Activated CD4-positive, alpha-beta T cell treated with anti-CD3 and anti-CD28 coated beads, Interleukin-10, Interleukin-2, amounts not matched to agents 100 ng/mL and 50 ng/mL, durations not matched to agents 16 hours and 8 hours (primary cell): ENCODE measurements around the gene PPP3R1.

Source experiments
- DNase-seq: peaks from one replicate; pipeline ENCODE4 v3.0.0-alpha.2; 2020

The PPP3R1 gene

GRCh38 chr2:68230241-68231060, 21.9 kb downstream of the PPP3R1 start:
- no peak for DNase-seq

DNA sequence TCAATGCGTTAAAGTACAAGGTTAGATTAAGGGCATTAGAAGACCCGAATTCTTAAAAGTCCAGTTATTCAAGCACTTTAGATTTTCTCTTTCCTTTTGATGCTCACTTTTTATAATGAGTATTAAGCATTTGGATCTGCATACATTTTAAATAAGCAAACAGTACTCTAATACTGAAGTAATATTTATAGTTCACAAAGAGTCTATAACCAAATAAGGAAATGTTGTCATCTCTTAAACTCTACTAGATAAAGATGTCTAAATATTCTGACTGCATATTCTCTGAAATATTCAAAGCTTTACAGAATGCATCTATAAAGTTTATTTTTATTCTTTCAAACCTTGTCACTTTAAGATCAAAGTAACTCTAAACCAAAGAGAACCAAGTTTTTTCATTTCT, 25.5 kb downstream of the PPP3R1 start:
- no peak for DNase-seq

- peak; percentile 37 for DNase-seq
Measured at GRCh38 chr2:68225119-68225632, 27.2 kb downstream of the PPP3R1 start.

DNA sequence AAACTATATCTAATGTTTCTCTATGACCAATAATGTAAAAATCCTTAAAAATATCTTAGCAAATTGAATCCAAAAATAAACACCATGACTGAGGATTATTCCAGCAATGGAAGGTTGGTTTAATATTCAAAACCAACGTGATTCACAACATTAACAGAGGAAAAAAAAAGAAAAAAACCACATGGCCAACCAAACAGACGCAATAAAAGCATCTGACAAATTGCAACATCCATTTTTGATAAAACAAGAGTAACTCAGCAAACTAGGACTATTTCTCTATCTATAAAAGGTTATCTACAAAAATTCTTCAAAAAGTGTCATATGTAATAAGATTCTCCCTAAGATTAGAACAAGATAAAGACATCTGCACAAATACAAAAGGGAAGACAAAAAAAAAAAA, 28.9 kb downstream of the PPP3R1 start:
- no peak for DNase-seq

DNA sequence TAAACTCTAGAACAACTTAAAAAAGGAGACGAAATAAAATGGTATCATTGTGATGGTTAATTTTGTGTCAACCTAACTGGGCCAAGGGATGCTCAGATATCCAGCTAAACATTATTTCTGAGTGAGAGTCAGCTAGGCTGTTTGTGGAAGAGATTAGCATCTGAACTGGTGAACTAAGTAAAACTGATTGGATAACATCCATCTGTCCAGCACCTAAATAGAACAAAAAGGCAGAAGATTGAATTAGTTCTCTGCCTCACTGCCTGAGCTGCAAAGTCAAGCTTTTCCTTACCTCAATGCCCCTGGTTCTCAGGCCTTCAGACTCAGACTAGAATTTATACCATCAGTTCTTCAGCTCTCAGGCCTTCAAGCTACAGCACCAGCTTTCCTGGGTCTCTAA, 30.0 kb downstream of the PPP3R1 start:
- no peak for DNase-seq

GRCh38 chr2:68218343-68218901, 33.9 kb downstream of the PPP3R1 start:
- DNase-seq, result no peak

DNA sequence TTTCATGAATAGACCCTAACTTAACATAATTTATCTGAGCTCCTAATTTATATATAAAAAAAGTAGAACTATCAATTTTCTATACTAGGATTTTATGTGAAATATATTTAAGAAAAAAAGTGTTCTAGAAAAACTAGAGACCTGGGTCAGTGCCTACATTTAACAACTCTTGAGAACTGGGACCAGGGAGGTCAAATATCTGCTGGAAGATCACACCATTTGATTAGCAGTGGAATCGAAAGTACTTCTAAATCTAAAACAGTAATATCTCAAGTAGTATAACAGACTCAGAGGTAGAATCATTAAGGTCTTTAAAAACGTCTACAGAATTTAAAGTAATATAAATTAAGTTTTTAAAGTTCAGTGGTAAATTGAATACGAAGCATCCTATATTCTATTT, 34.6 kb downstream of the PPP3R1 start:
- no peak for DNase-seq

DNA sequence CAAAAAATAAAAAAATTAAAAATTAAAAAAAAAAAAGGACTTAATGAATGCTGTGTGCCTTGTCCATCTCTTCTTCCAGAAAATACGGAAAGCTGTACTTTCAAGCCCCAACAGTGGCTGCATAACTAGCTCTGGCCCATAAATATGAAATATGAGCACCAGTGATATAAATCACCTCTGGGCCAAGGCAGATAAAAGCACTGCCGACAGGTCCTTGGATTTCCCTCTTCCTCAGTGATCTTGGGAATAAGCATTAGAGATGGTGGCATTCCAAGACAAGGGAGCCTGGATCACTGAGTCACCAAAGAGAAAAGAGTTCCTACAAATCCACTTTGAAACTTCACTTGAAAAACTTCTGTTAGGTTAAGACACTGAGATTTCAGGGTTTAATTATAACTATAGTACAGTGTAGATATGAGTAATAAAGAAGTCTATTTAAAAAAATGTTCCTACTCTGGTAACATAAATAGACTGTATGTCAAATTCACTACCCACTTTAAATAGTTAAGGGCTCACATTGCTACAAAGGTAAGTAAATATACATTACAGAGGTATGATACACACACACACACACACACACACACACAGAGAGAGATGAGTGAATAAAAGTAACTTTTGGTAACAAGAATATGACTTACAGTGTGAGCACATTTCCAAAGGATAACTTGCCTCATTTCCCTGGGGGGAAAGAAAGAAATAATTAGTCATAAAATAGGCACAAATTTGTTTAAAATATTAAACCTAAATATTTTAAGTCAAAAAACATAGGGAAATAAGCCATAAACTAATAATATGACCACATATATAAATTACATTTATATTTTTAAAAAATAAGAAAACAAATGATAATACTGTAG, 35.6 kb downstream of the PPP3R1 start:
- DNase-seq, result no peak

- DNase-seq, result no peak
Measured at GRCh38 chr2:68214381-68214780, 38.0 kb downstream of the PPP3R1 start.

DNA sequence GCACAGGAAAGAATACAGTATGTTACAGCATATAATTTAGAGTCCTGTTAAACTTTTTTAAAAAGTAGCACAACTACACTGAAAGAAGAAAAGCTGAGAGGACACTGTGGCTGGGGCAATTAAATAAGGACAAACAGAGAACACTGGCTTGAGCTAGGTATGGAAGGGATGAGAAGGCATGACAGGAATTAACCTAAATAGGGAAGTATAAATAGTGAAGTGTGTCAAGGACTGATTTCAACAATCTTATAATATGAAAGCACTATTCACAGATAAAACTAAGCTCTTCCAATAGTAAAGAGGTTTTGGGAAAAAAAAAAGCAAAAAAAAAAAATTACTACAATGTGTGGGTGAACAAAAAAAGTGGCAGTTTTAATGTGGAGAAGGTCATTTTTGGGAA, 45.5 kb downstream of the PPP3R1 start:
- DNase-seq, result no peak

- peak; percentile 89 for DNase-seq
Measured at GRCh38 chr2:68203587-68203986, 48.7 kb downstream of the PPP3R1 start.

GRCh38 chr2:68200157-68200787, 52.1 kb downstream of the PPP3R1 start:
- peak; percentile 20 for DNase-seq

DNA sequence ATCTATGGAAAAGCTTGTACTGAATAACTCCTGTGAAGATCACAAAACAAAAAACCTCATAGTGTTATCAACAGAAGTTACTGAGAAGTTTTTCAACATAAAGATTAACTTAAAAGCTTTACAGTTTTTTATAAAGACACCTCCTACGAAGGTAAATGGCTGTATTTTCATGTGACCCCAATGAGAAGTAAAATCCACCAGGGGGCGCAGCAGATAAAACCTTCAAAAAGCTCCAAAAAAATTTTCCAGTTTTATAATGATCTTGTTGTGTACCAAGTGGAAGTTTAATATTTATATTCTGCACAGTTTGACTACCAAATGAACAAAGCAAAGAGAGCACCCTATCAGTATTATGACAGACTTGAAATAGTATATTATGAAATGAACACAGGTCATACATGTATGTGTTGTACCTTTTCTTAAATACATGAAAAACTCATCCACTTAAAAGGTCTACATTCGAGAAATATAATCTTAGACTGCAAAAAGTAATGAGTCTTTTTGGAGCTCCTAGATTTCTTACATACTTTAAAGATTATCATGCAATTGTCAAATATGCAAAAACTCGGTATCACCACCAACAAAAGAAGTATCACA, 56.1 kb downstream of the PPP3R1 start:
- DNase-seq, result peak; percentile 48

GRCh38 chr2:68195096-68195495, 57.2 kb downstream of the PPP3R1 start:
- no peak for DNase-seq

GRCh38 chr2:68193787-68194372, 58.5 kb downstream of the PPP3R1 start:
- no peak for DNase-seq

GRCh38 chr2:68193144-68193543, 59.2 kb downstream of the PPP3R1 start:
- no peak for DNase-seq

DNA sequence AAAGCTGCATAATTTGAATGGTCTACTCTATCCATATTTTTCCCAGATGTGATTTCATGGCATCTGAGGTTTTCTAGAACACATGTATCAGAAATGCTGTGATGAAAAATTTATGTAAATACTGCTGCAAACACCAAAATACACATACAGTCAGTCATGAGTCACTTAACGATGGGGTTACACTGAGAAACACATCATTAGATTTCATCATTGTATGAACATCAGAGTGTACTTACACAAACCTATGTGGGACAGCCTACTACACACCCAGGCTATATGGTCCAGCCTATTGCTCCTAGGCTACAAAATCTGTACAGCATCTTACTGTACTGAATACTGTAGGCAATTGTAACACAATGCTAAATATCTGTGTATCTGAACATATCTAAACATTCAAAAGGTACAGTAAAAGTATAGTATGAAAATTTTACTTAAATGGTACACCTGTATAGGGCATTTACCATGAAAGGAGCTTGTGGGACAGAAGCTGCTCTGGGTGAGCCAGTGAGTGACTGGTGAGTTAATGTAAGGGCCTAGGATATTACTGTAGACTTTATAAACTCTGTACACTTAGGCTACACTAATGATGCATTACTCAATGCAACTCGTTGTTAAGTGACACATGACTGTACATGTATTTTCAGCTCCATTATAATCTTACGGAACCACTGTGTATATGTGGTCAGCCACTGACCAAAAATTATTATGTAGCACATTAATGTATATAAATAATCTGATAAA, 61.2 kb downstream of the PPP3R1 start:
- peak; percentile 36 for DNase-seq

DNA sequence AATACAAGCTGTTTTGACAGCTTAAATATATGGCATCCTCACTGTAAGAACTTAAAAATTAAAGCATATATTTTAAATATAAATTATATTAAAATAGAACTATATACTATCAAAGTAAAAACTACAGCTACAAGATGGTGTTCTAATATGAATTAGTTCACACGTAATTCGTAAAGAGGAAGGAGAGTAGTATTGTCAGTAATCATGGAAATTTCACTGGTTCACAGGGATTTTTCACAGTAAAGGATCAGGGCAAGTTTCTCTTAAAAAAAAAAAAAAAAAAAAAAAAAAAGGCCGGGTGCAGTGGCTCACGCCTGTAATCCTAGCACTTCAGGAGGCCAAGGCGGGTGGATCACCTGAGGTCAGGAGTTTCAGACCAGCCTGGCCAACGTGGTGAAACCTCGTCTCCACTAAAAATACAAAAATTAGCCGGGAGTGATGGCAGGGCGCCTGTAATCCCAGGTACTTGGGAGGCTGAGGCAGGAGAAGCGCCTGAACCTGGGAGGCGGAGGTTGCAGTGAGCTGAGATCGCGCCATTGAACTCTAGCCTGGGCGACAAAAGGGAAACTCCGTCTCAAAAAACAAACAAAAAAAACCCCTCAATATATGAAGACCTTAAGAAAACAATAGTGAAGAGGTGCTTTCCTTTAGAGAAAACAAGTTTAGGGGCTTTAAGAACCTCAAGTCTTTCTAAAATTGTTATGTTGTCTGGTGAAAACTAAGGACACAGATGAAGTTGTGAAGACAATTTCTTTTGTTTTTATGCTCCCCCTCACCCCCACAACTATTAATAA, 62.1 kb downstream of the PPP3R1 start:
- no peak for DNase-seq

GRCh38 chr2:68188831-68189230, 63.5 kb downstream of the PPP3R1 start:
- DNase-seq, result no peak

DNA sequence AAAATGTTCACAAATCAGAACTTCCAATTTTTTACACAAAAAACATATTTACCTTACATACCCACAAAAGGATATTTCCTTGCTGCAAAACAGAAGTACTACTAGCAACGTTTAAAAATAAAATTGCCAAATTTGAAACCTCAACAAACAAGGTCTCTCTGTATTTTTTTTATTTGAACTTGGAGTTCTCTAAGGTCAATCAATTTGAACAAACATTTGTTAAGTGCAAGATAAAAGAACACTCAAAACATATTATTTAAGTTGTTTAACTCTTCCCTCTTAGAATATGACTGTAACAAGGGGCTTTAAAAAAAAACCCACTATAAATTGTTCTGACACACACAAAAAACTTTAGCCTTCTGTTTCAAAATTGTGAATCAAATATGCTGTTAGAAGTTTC, 65.0 kb downstream of the PPP3R1 start:
- DNase-seq, result no peak
